ENCODE measurements around the gene SHB. TPM values are rescaled to one million over a fixed set of nuclear protein-coding genes. Genes with fewer than 3 reads are reported as not detected.
A peak's percentile ranks its signal among the peaks of the same experiment; 100 is the strongest.

SHB gene
- total and polyA plus RNA-seq, 2 donors (not counting 3 experiments of a cell fraction or from before 2014, with no cell fraction given) = 13.4 to 24.9 TPM

DNA sequence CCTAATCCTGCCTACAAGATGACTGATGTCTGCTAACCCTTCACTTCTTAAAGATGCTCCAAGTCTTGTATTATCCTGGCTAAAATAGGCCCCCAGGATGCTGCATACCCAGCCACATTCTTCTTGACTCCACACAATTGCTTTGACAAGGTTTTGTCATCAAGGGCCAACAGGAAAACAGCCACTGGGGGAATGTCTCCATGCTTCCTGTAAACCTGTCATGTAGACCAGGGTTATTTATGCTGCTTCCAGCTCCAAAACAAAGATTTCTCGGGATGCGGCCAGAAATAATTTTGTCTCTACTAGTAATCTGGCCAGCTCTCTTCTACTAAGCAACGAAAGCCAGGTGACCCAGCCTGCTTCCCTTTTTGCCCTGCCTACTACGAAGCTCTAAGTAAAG lies 53.8 kb downstream of the SHB start:
- H3K27me3 ChIP-seq (ENCODE audit: control insufficient read depth in 2 of 2, insufficient read depth in 2 of 2, low read length in 2 of 2) = no peaks in the 10 kb centered on the region
- H2AFZ ChIP-seq (ENCODE audit: low read depth, low read length) = no peak overlapping the region
- peaks cover 52% of the 10 kb centered on the region for H3K4me1 ChIP-seq (ENCODE audit: control insufficient read depth, extremely low read depth, insufficient read depth, low read length)
- ChIA-PET POLR2A (no interaction called here), CTCF (interaction anchor here (1.1 to 3.2 kb wide), 4 partner anchors 9 to 72 kb away, joined by 3 to 12 read pairs (median 4); no protein-coding TSS in a partner anchor)
- H3K36me3 ChIP-seq (ENCODE audit: control insufficient read depth in 2 of 2, extremely low read depth in 1 of 2, insufficient read depth in 2 of 2, low read length in 2 of 2) = peaks cover 0 to 4% of the 10 kb centered on the region in 2 experiments
- H3K4me3 ChIP-seq (replicated peaks in 1 of 3; ENCODE audit: insufficient read depth in 1 of 3, low read depth in 1 of 3, low read length in 3 of 3) = no peak overlapping the region
- DNase-seq (ENCODE audit: low read depth, low spot score) (no peak), FAIRE-seq (peak; percentile 15)
- H3K9me1 ChIP-seq (replicated peaks; ENCODE audit: control insufficient read depth, extremely low read depth, insufficient read depth, low read length) = no peaks in the 10 kb centered on the region
- H3K27ac ChIP-seq (ENCODE audit: insufficient read depth, low read depth, low read length) = no peak overlapping the region
- no TSS peak for BruUV-seq (replicated peaks)
- H3K9me3 ChIP-seq (replicated peaks; ENCODE audit: control insufficient read depth, insufficient read depth, low read length) = no peaks in the 10 kb centered on the region
- no peaks in the 10 kb centered on the region for H4K20me1 ChIP-seq (replicated peaks; ENCODE audit: control insufficient read depth, extremely low read depth, insufficient read depth, low read length)
- no peak overlapping the region for H3K4me2 ChIP-seq (ENCODE audit: insufficient read depth, low read length)
- intact Hi-C loops (cut with micrococcal nuclease) (no loop called here), dilution Hi-C loops (cut with MboI; ENCODE audit: extremely low pct_ligation_motif_present, low sequenced_read_pairs) (no loop called here)
- no peak for TF ChIP-seq GATA2 (IDR thresholded peaks at IDR 0.05; ENCODE audit: insufficient read depth, insufficient read length, low read depth, low read length)
- no peak for TF ChIP-seq POLR2A (IDR thresholded peaks at IDR 0.05; ENCODE audit: low read depth, low read length)
- no peak for TF ChIP-seq JUN (IDR thresholded peaks at IDR 0.05; ENCODE audit: borderline replicate concordance, insufficient read depth, insufficient read length, low read depth)
- TF ChIP-seq POLR2AphosphoS5 (IDR thresholded peaks at IDR 0.05; ENCODE audit: insufficient read depth, low read depth, low read length) = no peak
- no peak for TF ChIP-seq EZH2 (IDR thresholded peaks at IDR 0.05; ENCODE audit: borderline replicate concordance, low read depth, low read length, severe bottlenecking)
- TF ChIP-seq, protein P1, sequence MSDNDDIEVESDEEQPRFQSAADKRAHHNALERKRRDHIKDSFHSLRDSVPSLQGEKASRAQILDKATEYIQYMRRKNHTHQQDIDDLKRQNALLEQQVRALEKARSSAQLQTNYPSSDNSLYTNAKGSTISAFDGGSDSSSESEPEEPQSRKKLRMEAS (IDR thresholded peaks at IDR 0.05; ENCODE audit: insufficient read depth, insufficient read length) = no peak
- TF ChIP-seq FOS (IDR thresholded peaks at IDR 0.05; ENCODE audit: borderline replicate concordance, insufficient read depth, low read length) = no peak
- no peak for TF ChIP-seq MYC (IDR thresholded peaks at IDR 0.05; ENCODE audit: low read depth, low read length)
- TF ChIP-seq, protein P2, sequence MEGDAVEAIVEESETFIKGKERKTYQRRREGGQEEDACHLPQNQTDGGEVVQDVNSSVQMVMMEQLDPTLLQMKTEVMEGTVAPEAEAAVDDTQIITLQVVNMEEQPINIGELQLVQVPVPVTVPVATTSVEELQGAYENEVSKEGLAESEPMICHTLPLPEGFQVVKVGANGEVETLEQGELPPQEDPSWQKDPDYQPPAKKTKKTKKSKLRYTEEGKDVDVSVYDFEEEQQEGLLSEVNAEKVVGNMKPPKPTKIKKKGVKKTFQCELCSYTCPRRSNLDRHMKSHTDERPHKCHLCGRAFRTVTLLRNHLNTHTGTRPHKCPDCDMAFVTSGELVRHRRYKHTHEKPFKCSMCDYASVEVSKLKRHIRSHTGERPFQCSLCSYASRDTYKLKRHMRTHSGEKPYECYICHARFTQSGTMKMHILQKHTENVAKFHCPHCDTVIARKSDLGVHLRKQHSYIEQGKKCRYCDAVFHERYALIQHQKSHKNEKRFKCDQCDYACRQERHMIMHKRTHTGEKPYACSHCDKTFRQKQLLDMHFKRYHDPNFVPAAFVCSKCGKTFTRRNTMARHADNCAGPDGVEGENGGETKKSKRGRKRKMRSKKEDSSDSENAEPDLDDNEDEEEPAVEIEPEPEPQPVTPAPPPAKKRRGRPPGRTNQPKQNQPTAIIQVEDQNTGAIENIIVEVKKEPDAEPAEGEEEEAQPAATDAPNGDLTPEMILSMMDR (IDR thresholded peaks at IDR 0.05; ENCODE audit: extremely low read depth in 1 of 2, insufficient read depth in 1 of 2, low read depth in 1 of 2, low read length in 2 of 2) = no peak
- peaks cover 20% of the 10 kb centered on the region for H3K79me2 ChIP-seq (ENCODE audit: control insufficient read depth, insufficient read depth, low read length)
- H3K9ac ChIP-seq (replicated peaks; ENCODE audit: extremely low read depth, insufficient read depth, low read length) = no peak overlapping the region

All from endothelial cell of umbilical vein (primary cell).